GM18868 (cell line): Measurements from ENCODE around the gene RSRC2.

Experiments
- ATAC-seq: cut with Tn5 transposase; IDR thresholded peaks from one replicate; pipeline ENCODE4 v1.9.1; 2021; ENCODE audit warnings: mild to moderate bottlenecking, moderate library complexity; ENCODE audit not compliant: unreplicated experiment

The RSRC2 gene

GRCh38 chr12:122454250-122454721 lies 72.5 kb downstream of the RSRC2 start:
- ATAC-seq = no peak
